Naive thymus-derived CD8-positive, alpha-beta T cell (primary cell): ENCODE measurements around the gene SBF2. TPM values are rescaled to one million over a fixed set of nuclear protein-coding genes. Genes with fewer than 3 reads are reported as not detected.

Experiments
- ATAC-seq, 2 donors: fragments of 150-1000 bp; cut with Tn5 transposase in 1 of 2; sonication (Bioruptor Pico), chemical (Tn5 transposase) in 1 of 2; 1 replicate in 1 of 2; 2 replicates in 1 of 2; pipeline ENCODE4 v1.10.0; 2021; ENCODE audit warnings: mild to moderate bottlenecking in 2 of 2, moderate library complexity in 2 of 2
- POLR2A ChIA-PET: fragments of 350-600 bp; sonication (Branson Sonifier 250); formaldehyde crosslinking; loops from one replicate; lab custom pipeline; 2021; ENCODE audit warnings: antibody characterized with exemption; lab: Charles Lee
- DNase-seq, 10 donors: peaks; one replicate each; pipeline versions ENCODE4 v3.0.0 to v3.0.0-alpha.2; 2020 to 2022
- H3K27ac Mint-ChIP-seq, 10 donors: one replicate each; pipeline ENCODE4 v1.8.0; 2020 to 2022; ENCODE audit warnings: mild to moderate bottlenecking in 10 of 10, mixed read lengths in 10 of 10, moderate library complexity in 4 of 10, inconsistent platforms in 1 of 10
- H3K27me3 Mint-ChIP-seq, 5 donors: one replicate each; pipeline ENCODE4 v1.8.0; 2021 to 2022; ENCODE audit warnings: mixed read lengths in 5 of 5
- H3K36me3 Mint-ChIP-seq, 3 donors: one replicate each; pipeline ENCODE4 v1.8.0; 2020 to 2022; ENCODE audit warnings: mixed read lengths in 3 of 3, mild to moderate bottlenecking in 2 of 3, inconsistent platforms in 1 of 3
- H3K4me1 Mint-ChIP-seq, 4 donors: one replicate each; pipeline ENCODE4 v1.8.0; 2021 to 2022; ENCODE audit warnings: mixed read lengths in 4 of 4
- H3K4me3 Mint-ChIP-seq, 10 donors: one replicate each; pipeline ENCODE4 v1.8.0; 2020 to 2022; ENCODE audit warnings: mild to moderate bottlenecking in 10 of 10, mixed read lengths in 10 of 10, moderate library complexity in 6 of 10, inconsistent platforms in 1 of 10
- H3K9me3 Mint-ChIP-seq, 9 donors: one replicate each; pipeline ENCODE4 v1.8.0; 2020 to 2022; ENCODE audit warnings: mixed read lengths in 9 of 9, mild to moderate bottlenecking in 3 of 9, inconsistent platforms in 1 of 9, moderate library complexity in 1 of 9
- polyA plus RNA-seq, 3 donors: library from polyadenylated mRNA; unstranded; fragments of 300-500 nt; fragmentation: Illumina TruSeq; gene quantifications; one replicate each; pipeline ENCODE4 v1.2.3, GENCODE V29; 2021
- total RNA-seq, 8 experiments: library from RNA in 2 of 8; stranded (reverse) in 2 of 8; gene quantifications; one replicate each; pipeline ENCODE4 v1.2.3 and lab custom pipeline; 2021 to 2026

The SBF2 gene
- total and polyA plus RNA-seq, 5 experiments from 2014 or later: 2.0 to 14.6 (median 4.9) TPM

DNA sequence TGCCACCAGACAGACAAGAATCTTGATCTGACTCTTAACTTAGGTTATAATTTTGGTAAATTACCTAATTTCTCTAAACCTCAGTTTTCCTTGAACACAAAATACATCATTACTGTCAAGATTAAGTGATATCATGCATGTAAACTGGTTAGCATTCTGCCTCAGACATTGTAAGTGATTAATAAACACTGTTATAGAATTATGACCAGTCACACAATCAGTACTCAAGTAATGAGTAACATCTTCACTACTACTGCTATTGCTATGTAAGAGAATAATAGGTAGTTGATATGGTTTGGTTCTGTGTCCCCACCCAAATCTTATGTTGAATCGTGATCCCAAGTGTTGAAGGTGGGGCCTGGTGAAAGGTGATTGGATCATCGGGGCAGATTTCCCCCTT is 218.9 kb downstream of the SBF2 start:
- Mint-ChIP-seq H3K4me3 (no peak overlapping the region), H3K27me3 (peaks cover 0 to 1% (median 0%) of the 10 kb centered on the region in 5 donors), H3K27ac (no peak overlapping the region), H3K9me3 (peaks cover 6 to 33% (median 12%) of the 10 kb centered on the region in 9 donors), H3K36me3 (peaks cover 3 to 27% (median 10%) of the 10 kb centered on the region in 3 donors), H3K4me1 (peaks cover 0 to 5% (median 0%) of the 10 kb centered on the region in 4 donors)
- no peak for DNase-seq
- POLR2A ChIA-PET: no interaction called here
- ATAC-seq: no peak

DNA sequence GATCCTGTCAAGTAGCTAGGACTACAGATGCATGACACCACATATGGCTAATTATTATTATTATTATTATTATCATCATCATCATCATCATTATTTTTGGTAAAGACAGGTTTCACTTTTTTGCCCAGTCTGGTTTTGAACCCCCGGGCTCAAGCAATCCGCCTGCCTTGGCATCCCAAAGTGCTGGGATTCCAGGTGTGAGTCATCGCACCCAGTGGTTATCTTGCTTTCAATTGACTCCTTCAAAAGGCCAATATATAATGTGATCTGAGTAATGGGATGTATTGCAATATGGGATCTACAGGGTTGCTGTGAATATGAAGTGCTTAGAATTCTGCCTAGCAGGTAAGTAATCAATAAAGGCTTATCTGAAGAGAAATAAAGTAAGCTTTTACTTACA is 221.2 kb downstream of the SBF2 start:
- Mint-ChIP-seq H3K27me3 (peaks cover 0 to 1% (median 0%) of the 10 kb centered on the region in 5 donors), H3K4me1 (peaks cover 0 to 3% (median 0%) of the 10 kb centered on the region in 4 donors), H3K4me3 (no peak overlapping the region), H3K36me3 (peaks cover 0 to 17% (median 4%) of the 10 kb centered on the region in 3 donors), H3K27ac (no peak overlapping the region), H3K9me3 (peaks cover 0 to 16% (median 8%) of the 10 kb centered on the region in 9 donors)
- ATAC-seq (no peak), DNase-seq (no peak)
- POLR2A ChIA-PET: interaction anchor here (0.6 kb wide), 1 partner anchor 1417 kb away, joined by 3 read pairs; no protein-coding TSS in a partner anchor

DNA sequence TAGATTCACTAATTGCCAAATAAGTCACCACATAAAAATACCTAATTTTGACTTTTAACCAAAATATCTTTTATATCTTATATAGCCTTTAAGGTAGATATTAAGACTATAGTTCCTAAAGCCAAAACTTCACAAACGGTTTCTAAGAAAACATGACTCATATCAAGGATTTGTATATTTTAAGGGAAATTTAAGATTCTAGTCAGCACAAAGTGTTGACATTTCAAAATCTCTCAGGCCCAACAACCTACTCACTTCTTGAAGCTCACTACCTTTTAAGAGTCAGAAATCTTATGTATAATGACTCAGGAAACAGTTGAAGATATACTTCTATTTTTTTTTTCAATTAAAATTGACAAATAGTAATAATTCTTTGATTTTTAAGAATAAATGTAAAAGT is 221.9 kb downstream of the SBF2 start:
- Mint-ChIP-seq H3K9me3 (peaks cover 0 to 16% (median 7%) of the 10 kb centered on the region in 9 donors), H3K4me3 (no peak overlapping the region), H3K27ac (no peak overlapping the region), H3K36me3 (peaks cover 0 to 16% (median 4%) of the 10 kb centered on the region in 3 donors), H3K4me1 (peaks cover 0 to 3% (median 0%) of the 10 kb centered on the region in 4 donors), H3K27me3 (peaks cover 0 to 1% (median 0%) of the 10 kb centered on the region in 5 donors)
- ATAC-seq (no peak), DNase-seq (no peak)
- POLR2A ChIA-PET: interaction anchor here (0.6 kb wide), 1 partner anchor 1416 kb away, joined by 3 read pairs; no protein-coding TSS in a partner anchor

DNA sequence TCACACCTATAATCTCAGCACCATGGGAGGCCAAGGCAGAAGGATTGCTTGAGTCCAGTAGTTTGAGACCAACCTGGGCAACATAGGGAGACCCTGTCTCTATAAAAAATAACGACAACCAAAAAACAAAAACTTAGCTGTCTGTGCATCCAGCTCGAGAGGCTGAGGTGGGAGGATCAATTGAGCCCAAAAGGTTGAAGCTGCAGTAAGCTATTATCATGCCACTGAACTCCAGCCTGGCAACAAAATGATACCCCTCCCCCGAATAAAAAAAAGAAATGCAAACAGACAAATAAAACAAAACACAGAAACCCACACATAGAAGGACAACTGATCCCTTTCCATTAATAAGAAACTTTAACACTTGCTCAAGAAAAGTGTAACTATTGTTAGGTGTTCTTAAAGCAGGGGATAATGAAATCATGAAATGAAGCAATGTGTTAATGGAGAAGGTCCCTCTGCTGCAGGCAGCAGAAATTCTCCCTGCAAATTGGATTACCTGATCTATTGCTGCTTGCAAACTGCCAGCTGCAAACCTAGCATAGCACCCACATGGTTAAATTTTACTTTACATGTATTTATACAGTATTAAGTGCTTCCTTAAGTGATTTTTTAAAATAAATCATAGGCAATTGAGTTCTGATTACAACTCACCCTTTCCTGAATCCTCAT is 226.3 kb downstream of the SBF2 start:
- DNase-seq (no peak), ATAC-seq (no peak)
- H3K27me3 Mint-ChIP-seq: no peaks in the 10 kb centered on the region
- no peak overlapping the region for H3K4me3 Mint-ChIP-seq
- H3K36me3 Mint-ChIP-seq: peaks cover 0 to 18% (median 15%) of the 10 kb centered on the region in 3 donors
- peaks cover 2 to 33% (median 16%) of the 10 kb centered on the region in 9 donors for H3K9me3 Mint-ChIP-seq
- POLR2A ChIA-PET: no interaction called here
- no peak overlapping the region for H3K27ac Mint-ChIP-seq
- peaks cover 0 to 3% (median 0%) of the 10 kb centered on the region in 4 donors for H3K4me1 Mint-ChIP-seq

DNA sequence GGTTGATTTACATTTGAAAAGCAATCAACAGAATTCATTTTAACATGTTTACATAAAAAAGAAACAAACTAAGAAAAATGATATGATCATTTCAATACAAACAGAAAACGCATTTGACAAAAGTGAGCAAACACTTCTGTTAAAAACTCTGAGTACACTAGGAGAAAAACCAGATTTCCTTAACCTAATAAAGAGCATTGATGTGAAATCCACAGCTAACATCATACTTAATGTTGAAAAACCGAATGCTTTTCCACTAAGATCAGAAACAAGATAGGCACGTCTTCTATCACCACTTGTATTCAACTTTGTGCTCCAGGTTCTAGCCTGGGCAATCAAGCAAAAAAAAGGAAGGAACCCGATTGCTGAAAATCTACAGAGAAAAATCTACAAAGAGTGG is 227.6 kb downstream of the SBF2 start:
- H3K27me3 Mint-ChIP-seq: no peaks in the 10 kb centered on the region
- H3K36me3 Mint-ChIP-seq: peaks cover under 1 to 31% (median 26%) of the 10 kb centered on the region in 3 donors
- no peak overlapping the region for H3K4me3 Mint-ChIP-seq
- H3K27ac Mint-ChIP-seq: no peak overlapping the region
- POLR2A ChIA-PET: no interaction called here
- DNase-seq (no peak), ATAC-seq (no peak)
- H3K4me1 Mint-ChIP-seq: peaks cover 0 to 3% (median 0%) of the 10 kb centered on the region in 4 donors
- peaks cover 5 to 47% (median 24%) of the 10 kb centered on the region in 9 donors for H3K9me3 Mint-ChIP-seq

DNA sequence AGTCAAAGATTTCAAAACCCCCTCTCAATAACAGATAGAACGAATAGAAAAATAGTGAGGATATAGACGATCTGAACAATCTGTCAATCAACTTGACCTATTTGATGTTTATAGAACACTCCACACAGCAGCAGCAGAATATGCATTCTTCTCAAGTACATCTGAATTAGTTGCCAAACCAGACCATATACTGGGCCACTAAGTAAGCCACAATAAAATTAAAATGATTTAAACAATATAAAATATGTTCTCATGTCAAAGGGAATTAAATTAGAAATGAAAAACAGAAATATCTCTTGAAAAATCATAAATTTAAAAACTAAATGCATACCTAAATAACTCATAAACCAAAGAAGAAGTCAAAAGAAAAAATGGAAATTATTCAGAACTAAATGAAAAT is 229.2 kb downstream of the SBF2 start:
- Mint-ChIP-seq H3K9me3 (peaks cover 11 to 49% (median 30%) of the 10 kb centered on the region in 9 donors), H3K27me3 (no peaks in the 10 kb centered on the region), H3K36me3 (peaks cover 6 to 39% (median 29%) of the 10 kb centered on the region in 3 donors), H3K4me1 (peaks cover 0 to 4% (median 0%) of the 10 kb centered on the region in 4 donors), H3K4me3 (no peak overlapping the region), H3K27ac (no peak overlapping the region)
- POLR2A ChIA-PET: no interaction called here
- DNase-seq (no peak), ATAC-seq (no peak)

DNA sequence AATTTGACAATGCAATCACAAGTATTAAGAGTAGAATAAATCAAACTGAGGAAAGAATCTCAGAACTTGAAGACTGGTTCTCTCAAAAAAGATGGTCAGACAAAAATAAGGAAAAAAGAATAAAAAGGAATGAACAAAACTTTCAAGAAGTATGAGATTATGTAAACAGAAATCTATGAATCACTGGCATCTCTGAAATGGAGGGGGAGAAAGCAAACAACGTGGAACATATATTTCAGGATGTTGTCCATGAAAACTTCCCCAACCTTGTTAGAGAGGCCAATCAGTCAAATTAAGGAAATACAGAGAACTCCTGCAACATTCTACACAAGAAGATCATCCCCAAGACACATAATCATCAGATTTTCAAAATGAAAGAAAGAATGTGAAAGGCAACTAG is 235.7 kb downstream of the SBF2 start:
- Mint-ChIP-seq H3K4me3 (no peak overlapping the region), H3K36me3 (peaks cover 12 to 50% (median 45%) of the 10 kb centered on the region in 3 donors), H3K4me1 (peaks cover 0 to 6% (median 0%) of the 10 kb centered on the region in 4 donors), H3K27me3 (no peaks in the 10 kb centered on the region), H3K27ac (no peak overlapping the region), H3K9me3 (peaks cover 23 to 65% (median 55%) of the 10 kb centered on the region in 9 donors)
- DNase-seq: no peak
- no peak for ATAC-seq
- POLR2A ChIA-PET: no interaction called here

DNA sequence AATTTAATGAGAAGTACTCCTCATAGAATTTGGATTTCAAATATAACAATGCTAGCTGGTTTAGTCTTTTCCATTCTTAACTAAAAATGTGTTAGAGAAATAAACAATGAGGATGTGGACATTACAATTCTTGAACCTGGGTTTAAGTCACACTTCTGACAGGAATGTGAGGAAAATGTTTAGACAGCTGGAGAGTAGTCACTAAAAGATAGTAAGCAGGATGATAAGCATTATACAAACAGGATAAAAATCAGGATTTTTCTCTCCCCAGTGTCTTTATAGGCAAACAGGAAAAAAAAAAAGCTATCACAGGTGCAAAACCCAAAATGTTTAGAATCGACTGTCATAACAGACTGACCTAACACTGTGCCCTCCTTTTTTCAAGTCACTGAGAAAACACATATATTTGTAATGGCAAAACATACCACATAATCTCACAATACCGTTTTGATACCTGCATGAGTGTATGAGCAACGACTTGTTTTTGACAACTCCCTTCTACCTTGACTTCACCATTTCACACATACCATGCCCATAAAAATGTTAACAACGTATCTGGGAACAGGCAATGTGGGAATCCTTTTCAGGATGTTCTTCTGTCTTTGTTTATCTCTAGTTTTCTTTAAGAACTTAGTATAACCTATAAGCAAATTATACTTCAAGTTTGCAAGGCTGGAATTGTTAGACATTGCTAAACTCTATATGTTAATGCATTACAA is 242.0 kb downstream of the SBF2 start:
- Mint-ChIP-seq H3K27ac (peak overlapping the region in 1 of 10 donors; percentile 87), H3K4me1 (no peaks in the 10 kb centered on the region), H3K36me3 (peaks cover 0 to 11% (median 10%) of the 10 kb centered on the region in 3 donors)

DNA sequence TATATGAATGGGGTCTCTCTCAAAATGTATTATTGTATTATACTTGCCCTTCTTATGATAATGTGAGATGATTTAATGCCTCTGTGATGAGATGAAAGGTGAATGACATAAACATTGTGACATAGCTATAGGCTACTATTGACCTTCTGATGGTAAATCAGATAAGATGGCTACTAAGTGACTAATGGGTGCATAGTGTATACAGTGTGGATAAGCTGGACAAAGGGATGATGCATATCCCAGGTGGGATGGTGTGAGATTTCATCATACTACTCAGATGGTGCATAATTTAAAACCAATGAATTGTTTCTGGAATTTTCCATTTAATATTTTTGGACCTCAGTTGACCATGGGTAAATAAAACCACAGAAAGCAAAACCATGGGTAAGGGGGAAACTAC is 243.5 kb downstream of the SBF2 start:
- no peak for DNase-seq
- no peak overlapping the region for H3K27ac Mint-ChIP-seq
- no peak overlapping the region for H3K4me3 Mint-ChIP-seq
- H3K27me3 Mint-ChIP-seq: no peaks in the 10 kb centered on the region
- POLR2A ChIA-PET: no interaction called here
- H3K4me1 Mint-ChIP-seq: no peaks in the 10 kb centered on the region
- H3K9me3 Mint-ChIP-seq: peaks cover 7 to 23% (median 11%) of the 10 kb centered on the region in 9 donors
- H3K36me3 Mint-ChIP-seq: peaks cover 0 to 14% (median 13%) of the 10 kb centered on the region in 3 donors
- ATAC-seq: no peak

More for the DNA sequence above, 242.0 kb downstream of the SBF2 start:
- POLR2A ChIA-PET: no interaction called here
- H3K9me3 Mint-ChIP-seq: peaks cover 4 to 17% (median 11%) of the 10 kb centered on the region in 9 donors
- H3K4me3 Mint-ChIP-seq: no peak overlapping the region
- ATAC-seq (no peak), DNase-seq (no peak)
- H3K27me3 Mint-ChIP-seq: no peaks in the 10 kb centered on the region

DNA sequence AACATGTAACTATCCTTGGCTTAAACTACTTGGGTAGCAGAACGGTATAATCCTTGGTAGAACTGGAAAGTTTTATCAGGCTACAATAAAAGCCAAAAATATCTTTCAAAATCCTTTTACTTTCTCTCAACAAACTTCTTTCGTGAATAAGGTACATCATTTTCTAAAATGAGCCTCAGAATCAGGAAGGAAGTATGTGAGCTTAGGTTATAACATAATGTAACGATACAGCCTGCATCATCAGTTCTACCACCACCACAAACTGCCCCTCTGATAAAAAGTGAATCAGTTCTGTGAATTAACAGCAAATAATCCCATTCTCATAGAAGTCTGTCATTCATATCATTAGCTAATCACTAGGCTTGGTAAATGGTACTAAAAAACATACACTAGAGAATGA is 244.3 kb downstream of the SBF2 start:
- POLR2A ChIA-PET: no interaction called here
- no peaks in the 10 kb centered on the region for H3K27me3 Mint-ChIP-seq
- no peak for ATAC-seq
- no peaks in the 10 kb centered on the region for H3K4me1 Mint-ChIP-seq
- DNase-seq: no peak
- H3K4me3 Mint-ChIP-seq: no peak overlapping the region
- H3K27ac Mint-ChIP-seq: no peak overlapping the region
- H3K36me3 Mint-ChIP-seq: peaks cover 0 to 15% (median 14%) of the 10 kb centered on the region in 3 donors
- H3K9me3 Mint-ChIP-seq: peaks cover 7 to 31% (median 13%) of the 10 kb centered on the region in 9 donors

DNA sequence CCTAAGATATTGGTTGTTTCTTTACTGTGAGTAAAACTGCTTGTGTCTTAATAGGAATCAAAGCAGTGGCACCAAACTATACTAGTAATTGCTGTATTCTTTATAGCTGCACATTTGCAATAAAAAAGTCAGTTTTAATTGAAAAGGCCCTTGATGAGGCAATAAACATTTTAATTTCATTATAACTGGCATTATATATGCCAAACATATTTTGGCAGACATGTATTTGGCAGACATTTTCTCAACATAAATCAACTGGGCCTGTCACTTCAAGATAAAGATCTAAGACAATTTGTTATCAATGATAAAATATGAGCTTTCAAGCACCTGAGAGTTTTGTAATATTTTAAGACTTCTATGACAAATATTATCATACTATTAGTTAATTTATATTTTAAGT is 245.7 kb downstream of the SBF2 start:
- no peak for ATAC-seq
- H3K4me3 Mint-ChIP-seq: no peak overlapping the region
- no peak for DNase-seq
- H3K27me3 Mint-ChIP-seq: no peaks in the 10 kb centered on the region
- H3K9me3 Mint-ChIP-seq: peaks cover 9 to 42% (median 19%) of the 10 kb centered on the region in 9 donors
- peaks cover 0 to 25% (median 14%) of the 10 kb centered on the region in 3 donors for H3K36me3 Mint-ChIP-seq
- POLR2A ChIA-PET: no interaction called here
- H3K4me1 Mint-ChIP-seq: no peaks in the 10 kb centered on the region
- no peak overlapping the region for H3K27ac Mint-ChIP-seq

DNA sequence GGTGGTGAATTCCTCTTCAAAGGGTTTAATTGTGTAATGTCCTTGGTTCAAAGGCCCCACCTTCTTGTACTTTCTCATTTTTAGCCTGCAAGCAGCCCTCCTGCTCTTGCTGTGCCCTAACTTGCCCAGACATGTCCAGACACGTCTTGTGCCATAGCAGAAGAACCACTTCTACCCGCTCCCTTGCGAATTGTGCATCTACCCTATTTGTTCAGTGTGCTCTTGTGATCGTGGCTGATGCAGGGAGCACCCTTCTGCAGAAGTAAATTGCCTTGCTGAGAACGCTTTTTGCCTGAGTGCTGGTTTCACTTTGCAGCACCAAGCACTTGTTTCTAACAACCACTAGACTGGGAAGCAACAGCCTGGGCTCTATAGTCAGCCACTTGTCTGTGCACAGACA is 249.4 kb downstream of the SBF2 start:
- POLR2A ChIA-PET: no interaction called here
- H3K36me3 Mint-ChIP-seq: peaks cover 22 to 42% (median 22%) of the 10 kb centered on the region in 3 donors
- ATAC-seq (no peak), DNase-seq (no peak)
- peaks cover 5 to 49% (median 20%) of the 10 kb centered on the region in 9 donors for H3K9me3 Mint-ChIP-seq
- peak overlapping the region in 1 of 10 donors; percentile 20 for H3K4me3 Mint-ChIP-seq
- no peak overlapping the region for H3K27ac Mint-ChIP-seq
- no peaks in the 10 kb centered on the region for H3K27me3 Mint-ChIP-seq
- peaks cover 0 to 15% (median 0%) of the 10 kb centered on the region in 4 donors for H3K4me1 Mint-ChIP-seq

DNA sequence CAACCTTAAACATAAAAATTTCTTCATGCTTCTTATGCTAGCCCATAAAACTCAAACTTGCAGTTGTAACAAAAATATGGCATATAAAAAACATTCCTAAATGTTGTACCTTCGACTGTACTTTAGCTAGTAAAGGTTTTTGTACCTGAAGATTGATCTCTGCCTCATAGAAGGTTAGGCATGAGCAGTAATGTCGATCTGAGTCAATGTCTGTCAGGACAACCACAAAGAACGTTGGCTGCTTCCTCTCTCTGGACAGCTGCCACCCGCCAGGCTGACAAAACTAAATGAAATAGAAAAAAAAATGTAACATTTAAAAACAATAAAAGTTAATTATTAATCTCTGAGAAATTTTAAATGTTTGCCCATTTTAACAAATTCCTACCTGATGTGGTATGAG is 251.3 kb downstream of the SBF2 start:
- Mint-ChIP-seq H3K36me3 (peaks cover 19 to 45% (median 25%) of the 10 kb centered on the region in 3 donors), H3K4me3 (no peak overlapping the region), H3K27me3 (no peaks in the 10 kb centered on the region), H3K9me3 (peaks cover 3 to 44% (median 20%) of the 10 kb centered on the region in 9 donors), H3K27ac (no peak overlapping the region), H3K4me1 (peaks cover 0 to 15% (median 0%) of the 10 kb centered on the region in 4 donors)
- ATAC-seq (no peak), DNase-seq (no peak)
- POLR2A ChIA-PET: no interaction called here
